Adrenal gland (tissue), 19 donors: Measurements from ENCODE around the gene ZNF722. TPM values are rescaled to one million over a fixed set of nuclear protein-coding genes. Genes with fewer than 3 reads are reported as not detected.
"Not testable (repeated sequence)": the region's sequence is repeated elsewhere in the genome, so short reads cannot be mapped to it uniquely, and the experiment has no call there.

ENCODE experiments used
- DNase-seq, 7 donors: peaks; one replicate each; pipeline ENCODE4 v3.0.0-alpha.2; 2019 to 2020
- H3K27ac ChIP-seq, 5 donors: fragments of 200-600 bp; sonication (generic) in 4 of 5; 1 replicate in 3 of 5; 2 replicates in 2 of 5; pipeline versions ENCODE4 v1.5.1 to v1.8.0; 2016 to 2020; ENCODE audit warnings: mild to moderate bottlenecking in 1 of 5
- H3K27me3 ChIP-seq: fragments of 200-600 bp; 2 replicates; pipeline ENCODE4 v1.8.0; 2021
- H3K36me3 ChIP-seq, 2 donors: fragments of 200-600 bp; replicated peaks in 1 of 2; 1 replicate in 1 of 2; 2 replicates in 1 of 2; pipeline versions ENCODE4 v1.5.1 to v1.8.0; 2018 to 2022
- H3K4me1 ChIP-seq, 2 donors: fragments of 200-600 bp; replicated peaks in 1 of 2; 1 replicate in 1 of 2; 2 replicates in 1 of 2; pipeline versions ENCODE4 v1.5.1 to v1.8.0; 2018 to 2021
- H3K4me3 ChIP-seq, 4 donors: fragments of 200-600 bp; sonication (generic) in 3 of 4; one replicate each; pipeline ENCODE4 v1.5.1; 2016 to 2018
- H3K9me3 ChIP-seq, 3 donors: fragments of 200-600 bp; sonication (generic) in 1 of 3; replicated peaks in 1 of 3; 1 replicate in 2 of 3; 2 replicates in 1 of 3; pipeline versions ENCODE4 v1.5.1 to v1.8.0; 2016 to 2021
- CTCF ChIP-seq, 6 experiments: fragments of 450-650 bp in 4 of 6; fragments of 200-600 bp in 2 of 6; sonication (generic) in 1 of 6; IDR thresholded peaks; 1 replicate in 5 of 6; 2 replicates in 1 of 6; pipeline versions ENCODE4 v1.5.1 to v1.8.0; 2016 to 2021; ENCODE audit warnings: antibody characterized with exemption in 6 of 6, mild to moderate bottlenecking in 2 of 6, moderate library complexity in 1 of 6
- POLR2A ChIP-seq, 2 donors: fragments of 450-650 bp; IDR thresholded peaks; one replicate each; pipeline ENCODE4 v1.6.1; 2017; ENCODE audit warnings: antibody characterized with exemption in 2 of 2, mild to moderate bottlenecking in 2 of 2, moderate library complexity in 1 of 2
- WGBS, 4 donors: extraction: QIAGEN DNeasy Blood & Tissue Kit in 2 of 4; methylation state at CpG; one replicate each; pipeline versions ENCODE4 v1.1.5 to v1.1.7; 2013 to 2017; 5-methylcytosine and 5-hydroxymethylcytosine counted together
- intact Hi-C, 2 donors: fragments of 100-400 bp; cut with DNase I; formaldehyde crosslinking; loops; one replicate each; pipeline versions ENCODE4 v1.14.1 to v1.15.0; 2022 to 2023
- long read RNA-seq, 10 donors: library from polyadenylated mRNA in 3 of 10; unstranded in 2 of 10; stranded (forward) in 1 of 10; transcript quantifications; one replicate each; pipeline ENCODE4 v2.0.0 and lab custom pipeline, GENCODE V29; 2021 to 2026
- polyA plus RNA-seq, 3 donors: library from polyadenylated mRNA; stranded (reverse); fragments of 200-250 nt in 2 of 3; fragments of 350-450 nt in 1 of 3; fragmentation: Illumina TruSeq in 1 of 3; extraction: RNeasy Lipid Tissue Mini Kit (QIAGEN cat#74804) in 1 of 3; gene quantifications; one replicate each; pipeline ENCODE4 v1.2.3, GENCODE V29; 2013 to 2014
- total RNA-seq, 9 donors: library from RNA; depleted of rRNA in 4 of 9; stranded (reverse); fragments of >200 nt in 4 of 9; fragments of 120-200 nt in 1 of 9; fragmentation: NEBNext Ultra II Directional in 1 of 9; extraction: Animal tissue kit (Norgen Biotek cat#: 25700) in 1 of 9; gene quantifications; one replicate each; pipeline versions ENCODE4 v1.1.0 to v1.2.4, GENCODE V29; 2013 to 2023
- donor health status: healthy with polysubstance abuse.
- donor health status: Bipolar disorder and iron deficiency.
- donor health status: DM: yes; HTN: yes; CAD: no.
- donor health status: DM: no; HTN: no; CAD: no.
- donor health status: DM: no; HTN: no; CAD: no.
- donor health status: DM: yes; HTN: yes; CAD: no.

ZNF722 gene
- total RNA-seq = not detected
- not detected for polyA plus RNA-seq
- long read RNA-seq, donor 1 = 0 reads
- long read RNA-seq, donor 2 = 0 reads
- long read RNA-seq, donor 3 = 0 reads
- long read RNA-seq, donor 4 = 0 reads
- long read RNA-seq, donor 5 = 0 reads
- long read RNA-seq, donor 6 = 0 reads
- long read RNA-seq, donor 7 = 0 reads
- long read RNA-seq, donor 8 = 0 reads
- long read RNA-seq, donor 9 = 0 reads
- long read RNA-seq, donor 10 = 0 reads

GRCh38 chr7:63998549-63998948 lies at the start of gene ZNF722:
Gene ZNF722 (plus strand): TSS chr7:63998849. CDS start chr7:63998962, 113 bp downstream.
- H3K4me1 ChIP-seq = no peaks in the 10 kb centered on the region
- H3K27me3 ChIP-seq = no peaks in the 10 kb centered on the region
- H3K4me3 ChIP-seq = no peak within 1 kb of the TSS
- no peak for DNase-seq
- intact Hi-C loops = no loop called here
- no peaks in the 10 kb centered on the region for H3K36me3 ChIP-seq
- H3K27ac ChIP-seq = no peak within 1 kb of the TSS
- TF ChIP-seq CTCF (IDR thresholded peaks at IDR 0.05) = no peak
- TF ChIP-seq POLR2A (IDR thresholded peaks at IDR 0.05) = no peak
- no peaks in the 10 kb centered on the region for H3K9me3 ChIP-seq
- 86 to 91% (median 88%) methylated on average over 10 of the region's 10 CpGs for WGBS, 4 donors

DNA sequence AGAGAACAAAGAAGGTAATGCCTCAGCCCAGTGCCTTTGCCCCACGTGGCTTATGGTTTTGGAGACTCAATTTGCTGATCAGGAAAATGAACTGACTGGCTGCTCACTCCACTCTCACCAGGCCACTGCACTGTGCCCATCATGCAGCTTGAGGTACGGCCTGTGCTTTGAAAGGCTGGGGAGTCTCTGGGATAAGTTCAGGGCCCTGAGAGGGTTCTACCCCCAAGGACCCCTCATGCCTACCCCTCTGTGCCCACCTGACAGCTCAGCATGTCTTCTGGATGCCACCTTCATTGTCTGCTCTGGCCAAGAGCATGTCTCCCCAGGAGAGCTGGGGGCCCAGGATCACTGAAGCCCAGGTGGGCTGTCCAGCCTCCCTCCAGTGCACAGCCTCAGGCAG lies 45.5 kb upstream of the ZNF722 start:
- no peaks in the 10 kb centered on the region for H3K4me1 ChIP-seq
- H3K9me3 ChIP-seq = no peaks in the 10 kb centered on the region
- H3K27me3 ChIP-seq = no peaks in the 10 kb centered on the region
- intact Hi-C loops = no loop called here
- no peak overlapping the region for H3K27ac ChIP-seq
- no peak for DNase-seq
- H3K4me3 ChIP-seq = no peak overlapping the region
- H3K36me3 ChIP-seq = no peaks in the 10 kb centered on the region
- WGBS, 4 donors = 14 to 52% (median 45%) methylated on average over 1 to 2 of the region's 2 CpGs
- TF ChIP-seq CTCF (IDR thresholded peaks at IDR 0.05) = no peak
- TF ChIP-seq POLR2A (IDR thresholded peaks at IDR 0.05) = no peak

DNA sequence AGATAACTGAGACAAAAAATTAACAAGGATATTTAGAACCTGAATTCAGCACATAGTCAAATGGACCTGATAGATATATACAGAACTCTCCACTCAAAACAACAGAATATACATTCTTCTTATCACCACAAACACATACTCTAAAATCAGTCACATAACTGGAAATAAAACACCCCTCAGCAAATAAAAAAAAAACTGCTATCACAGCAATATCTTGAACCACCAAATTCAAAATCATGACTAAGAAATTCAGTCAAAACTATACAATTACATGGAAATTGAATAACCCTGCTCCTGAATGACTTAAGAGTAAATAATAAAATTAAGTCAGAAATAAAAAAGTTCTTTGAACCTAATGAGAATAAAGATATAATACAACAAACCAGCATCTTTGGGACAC lies 30.0 kb upstream of the ZNF722 start:
- TF ChIP-seq CTCF (IDR thresholded peaks at IDR 0.05) (no peak), POLR2A (IDR thresholded peaks at IDR 0.05) (no peak)
- intact Hi-C loops = no loop called here
- no peak overlapping the region for H3K27ac ChIP-seq

DNA sequence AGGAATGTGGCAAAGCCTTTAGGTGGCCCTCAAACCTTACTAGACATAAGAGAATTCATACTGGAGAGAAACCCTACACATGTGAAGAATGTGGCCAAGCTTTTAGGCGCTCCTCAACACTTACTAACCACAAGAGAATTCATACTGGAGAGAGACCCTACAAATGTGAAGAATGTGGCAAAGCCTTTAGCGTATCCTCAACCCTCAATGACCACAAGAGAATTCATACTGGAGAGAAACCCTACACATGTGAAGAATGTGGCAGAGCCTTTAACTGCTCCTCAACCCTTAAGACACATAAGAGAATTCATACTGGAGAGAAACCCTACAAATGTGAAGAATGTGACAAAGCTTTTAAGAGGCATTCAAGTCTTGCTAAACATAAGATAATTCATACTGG lies 16.8 kb downstream of the ZNF722 start:
- 60 to 76% (median 73%) methylated on average over 2 of the region's 2 CpGs for WGBS, 4 donors
- H3K4me1 ChIP-seq, DNase-seq, H3K4me3 ChIP-seq, H3K27me3 ChIP-seq, intact Hi-C loops, H3K27ac ChIP-seq, H3K36me3 ChIP-seq: not testable (repeated sequence)
- peaks cover 0 to 15% (median 0%) of the 10 kb centered on the region in 3 donors for H3K9me3 ChIP-seq

More for the DNA sequence above, 30.0 kb upstream of the ZNF722 start:
- Histone ChIP-seq H3K36me3 (no peaks in the 10 kb centered on the region), H3K4me3 (no peak overlapping the region), H3K9me3 (no peaks in the 10 kb centered on the region), H3K27me3 (no peaks in the 10 kb centered on the region), H3K4me1 (no peaks in the 10 kb centered on the region)
- DNase-seq = no peak

DNA sequence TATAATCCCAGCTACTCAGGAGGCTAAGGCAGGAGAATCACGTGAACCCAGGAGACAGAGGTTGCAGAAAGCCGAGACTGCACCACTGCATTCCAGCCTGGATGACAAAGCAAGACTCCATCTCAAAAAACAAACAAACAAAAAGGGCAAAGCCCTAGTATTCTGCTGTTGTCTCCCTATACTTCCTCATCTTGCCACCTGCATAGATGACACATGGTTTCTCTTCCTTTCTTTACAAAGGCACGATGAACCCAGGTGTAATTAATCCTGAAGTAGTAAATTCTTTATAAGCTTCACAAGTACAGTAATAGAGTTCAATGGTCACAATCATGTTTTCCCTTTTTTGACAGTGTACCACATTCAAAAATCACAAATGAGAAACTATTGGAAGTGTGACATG lies 36.7 kb downstream of the ZNF722 start:
- no peaks in the 10 kb centered on the region for H3K4me1 ChIP-seq
- H3K4me3 ChIP-seq = no peak overlapping the region
- no peak overlapping the region for H3K27ac ChIP-seq
- no peaks in the 10 kb centered on the region for H3K36me3 ChIP-seq
- intact Hi-C loops = no loop called here
- no peak for DNase-seq
- peaks cover 0 to 12% (median 0%) of the 10 kb centered on the region in 3 donors for H3K9me3 ChIP-seq
- 76 to 85% (median 82%) methylated on average over 3 of the region's 3 CpGs for WGBS, 4 donors
- H3K27me3 ChIP-seq = no peaks in the 10 kb centered on the region
- no peak for TF ChIP-seq CTCF (IDR thresholded peaks at IDR 0.05)
- TF ChIP-seq POLR2A (IDR thresholded peaks at IDR 0.05) = no peak
